Dermis microvascular lymphatic vessel endothelial cell (primary cell): ENCODE measurements around the gene SOBP. TPM values are rescaled to one million over a fixed set of nuclear protein-coding genes. Genes with fewer than 3 reads are reported as not detected.

Experiments used
- total RNA-seq: library from RNA; depleted of rRNA; stranded (reverse); fragments of >200 nt; gene quantifications from 2 replicates; pipeline ENCODE4 v1.2.1, GENCODE V29; 2014

Gene SOBP
- total RNA-seq, 1 donor from 2014 or later = 0.26 TPM

Other genes with a start within 250 kb of the SOBP start
- 5.5 and 5.6 TPM in 2 replicates for gene PDSS2, start 30.6 kb upstream of the SOBP start, total RNA-seq